Effector CD8-positive, alpha-beta T cell (primary cell): ENCODE measurements around the gene RIOK1.
"Not testable (repeated sequence)": the region's sequence is repeated elsewhere in the genome, so short reads cannot be mapped to it uniquely, and the experiment has no call there.

ENCODE experiments used
- DNase-seq: peaks from one replicate; lab custom pipeline; 2025; lab: John Stamatoyannopoulos, UW
- total RNA-seq, 4 experiments: gene quantifications; one replicate each; lab custom pipeline; 2026; lab: John Stamatoyannopoulos, UW

Gene RIOK1
- total RNA-seq = 33.9 to 116 (median 48.8) reads per million in 4 experiments

DNA sequence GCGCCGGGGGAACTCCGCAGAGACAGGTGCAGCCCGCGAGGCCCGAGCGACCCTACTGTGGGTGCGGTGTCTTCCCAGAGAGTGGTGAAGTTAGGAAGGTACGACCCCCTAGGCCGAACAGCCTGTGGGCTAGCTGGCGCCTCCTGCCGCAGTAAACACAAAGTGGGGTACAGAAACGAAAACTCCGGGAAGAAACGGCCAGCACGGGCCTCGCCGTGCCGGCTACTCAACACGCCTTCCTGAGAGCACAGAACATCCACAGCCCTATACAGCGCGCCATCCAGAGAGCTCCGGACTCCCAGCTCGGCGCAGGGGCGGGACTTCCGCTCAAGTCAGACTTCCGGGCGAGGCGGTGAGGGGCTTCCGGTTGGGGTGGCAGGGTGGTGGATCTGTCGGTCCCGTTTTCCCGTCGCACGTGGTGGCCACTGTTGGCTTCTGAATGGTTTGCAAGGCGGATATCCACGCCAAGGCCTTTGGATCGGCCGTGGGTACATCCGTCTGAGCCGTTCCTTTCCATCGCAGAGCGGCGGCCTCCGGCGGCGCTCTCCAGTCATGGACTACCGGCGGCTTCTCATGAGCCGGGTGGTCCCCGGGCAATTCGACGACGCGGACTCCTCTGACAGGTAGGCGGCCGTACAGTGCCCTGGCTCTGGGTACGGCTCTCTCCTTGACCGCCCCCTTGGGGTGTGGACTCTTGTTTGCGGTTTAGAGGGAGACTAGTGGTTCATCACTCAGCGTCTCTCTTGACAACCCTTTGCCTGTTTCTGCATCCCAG is at the start of gene RIOK1, which contains the start of gene CAGE1:
Gene RIOK1 (plus strand): TSS at position 358 of the 775 bp plus-strand sequence. CDS start 195 bp downstream, at position 553.
Gene CAGE1 (minus strand): TSS at position 292 of the 775 bp plus-strand sequence. CDS start 2,569 bp downstream, outside the sequence.
- DNase-seq = peak; percentile 88

DNA sequence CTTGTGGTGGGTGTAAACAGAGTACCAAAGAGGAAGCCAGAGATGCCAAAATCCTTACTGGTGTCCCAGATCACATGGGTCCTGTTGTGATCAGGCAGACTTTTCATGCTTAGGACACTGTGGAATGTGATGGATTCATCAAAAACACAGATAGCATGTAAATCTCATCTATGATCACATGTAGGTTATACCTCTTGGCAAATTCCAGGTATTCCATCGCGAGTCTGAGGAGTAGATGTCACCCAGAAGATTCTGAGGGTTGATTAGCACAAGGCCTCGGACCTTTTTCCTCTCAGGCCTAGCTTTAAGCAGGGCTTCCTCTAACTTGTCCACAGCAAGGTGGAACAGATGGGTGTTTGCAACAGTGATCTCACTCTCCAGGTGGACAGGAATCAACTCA is 48.3 kb upstream of the RIOK1 start:
- DNase-seq = no peak

DNA sequence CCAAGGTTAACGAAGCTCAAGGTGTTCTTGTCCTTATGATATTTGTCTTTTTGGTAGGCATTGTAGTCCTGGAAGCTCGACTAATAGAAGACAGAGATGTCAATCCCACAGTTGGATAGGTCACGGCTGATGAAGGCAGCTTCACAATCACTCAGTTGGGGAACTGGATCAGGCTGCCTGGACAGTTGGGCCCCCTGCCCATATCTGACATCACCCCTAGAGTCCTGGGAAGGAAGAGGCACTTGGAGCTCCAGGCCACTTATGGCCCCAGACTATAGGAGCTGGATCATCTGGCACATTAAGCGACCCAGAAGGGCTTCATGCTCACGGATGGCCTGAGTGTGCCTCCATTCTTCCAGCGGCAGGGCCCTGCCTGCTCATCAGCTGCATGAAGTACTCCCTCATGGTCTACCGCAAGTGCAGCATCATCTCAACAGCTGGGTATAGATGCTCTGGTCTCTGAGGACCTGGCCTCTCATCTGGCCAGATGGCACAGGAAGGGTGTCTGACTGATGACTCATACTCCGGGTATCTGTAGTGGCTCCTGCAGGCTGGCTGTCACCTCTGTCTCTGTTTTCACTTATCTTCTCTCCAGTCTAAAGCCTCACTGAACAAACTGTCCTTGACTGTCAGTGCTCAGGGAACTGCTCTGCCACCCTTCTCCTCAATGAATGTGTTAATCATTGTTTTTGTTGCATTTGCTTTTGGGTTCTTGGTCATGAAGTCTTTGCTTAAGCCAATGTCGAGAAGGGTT is 47.4 kb upstream of the RIOK1 start:
- DNase-seq = no peak

DNA sequence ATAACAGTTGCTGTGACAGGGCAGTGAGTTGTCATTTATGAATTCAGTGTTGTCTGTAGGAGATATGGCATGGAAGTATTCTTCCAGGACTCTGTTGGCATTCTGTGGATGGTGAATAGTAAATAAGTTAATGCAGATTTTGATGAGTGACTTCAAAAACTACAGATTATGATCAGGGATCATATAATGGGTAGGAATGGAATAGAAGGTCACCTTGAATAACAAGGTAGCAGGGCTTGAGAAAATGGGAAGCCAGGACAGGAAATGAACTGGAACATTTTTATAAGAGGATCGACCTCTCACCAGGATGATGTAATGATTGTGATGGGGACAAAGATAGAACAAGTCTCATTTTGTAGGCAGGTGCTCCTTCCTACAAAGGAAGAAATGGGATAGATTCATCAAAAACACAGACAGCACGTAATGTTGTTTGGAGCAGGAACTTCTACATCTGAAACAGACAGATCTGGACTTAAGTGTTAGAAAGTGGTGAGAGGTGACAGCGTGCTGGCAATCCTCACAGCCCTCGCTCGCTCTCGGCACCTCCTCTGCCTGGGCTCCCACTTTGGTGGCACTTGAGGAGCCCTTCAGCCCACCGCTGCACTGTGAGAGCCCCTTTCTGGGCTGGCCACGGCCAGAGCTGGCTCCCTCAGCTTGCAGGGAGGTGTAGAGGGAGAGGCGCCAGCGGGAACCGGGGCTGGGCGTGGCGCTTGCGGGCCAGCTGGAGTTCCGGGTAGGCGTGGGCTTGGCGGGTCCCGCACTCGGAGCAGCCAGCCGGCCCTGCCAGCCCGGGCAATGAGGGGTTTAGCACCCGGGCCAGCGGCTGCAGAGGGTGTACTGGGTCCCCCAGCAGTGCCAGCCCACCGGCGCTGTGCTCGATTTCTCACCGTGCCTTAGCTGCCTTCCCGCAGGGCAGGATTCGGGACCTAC is 45.8 kb upstream of the RIOK1 start:
- DNase-seq = no peak

DNA sequence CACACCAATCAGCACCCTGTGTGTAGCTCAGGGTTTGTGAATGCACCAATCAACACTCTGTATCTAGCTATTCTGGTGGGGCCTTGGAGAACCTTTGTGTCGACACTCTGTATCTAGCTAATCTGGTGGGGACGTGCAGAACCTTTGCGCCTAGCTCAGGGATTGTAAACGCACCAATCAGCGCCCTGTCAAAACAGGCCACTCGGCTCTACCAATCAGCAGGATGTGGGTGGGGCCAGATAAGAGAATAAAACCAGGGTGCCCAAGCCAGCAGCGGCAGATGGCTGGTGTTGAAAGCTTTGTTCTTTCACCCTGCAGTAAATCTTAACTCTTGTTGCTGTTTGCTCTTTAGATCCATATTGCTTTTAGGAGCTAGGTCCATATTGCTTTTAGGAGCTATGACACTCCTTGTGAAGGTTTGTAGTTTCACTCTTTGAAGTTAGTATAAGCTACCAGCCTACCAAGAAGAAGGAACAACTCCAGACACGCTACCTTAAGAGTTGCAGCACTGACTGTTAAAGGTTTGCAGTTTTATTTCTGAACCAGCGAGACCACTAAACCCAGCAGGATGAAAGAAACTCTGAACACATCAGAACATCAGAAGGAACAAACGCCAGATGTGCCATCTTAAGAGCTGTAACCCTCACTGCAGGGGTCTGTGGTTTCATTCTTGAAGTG is 44.7 kb upstream of the RIOK1 start:
- DNase-seq = not testable (repeated sequence)

DNA sequence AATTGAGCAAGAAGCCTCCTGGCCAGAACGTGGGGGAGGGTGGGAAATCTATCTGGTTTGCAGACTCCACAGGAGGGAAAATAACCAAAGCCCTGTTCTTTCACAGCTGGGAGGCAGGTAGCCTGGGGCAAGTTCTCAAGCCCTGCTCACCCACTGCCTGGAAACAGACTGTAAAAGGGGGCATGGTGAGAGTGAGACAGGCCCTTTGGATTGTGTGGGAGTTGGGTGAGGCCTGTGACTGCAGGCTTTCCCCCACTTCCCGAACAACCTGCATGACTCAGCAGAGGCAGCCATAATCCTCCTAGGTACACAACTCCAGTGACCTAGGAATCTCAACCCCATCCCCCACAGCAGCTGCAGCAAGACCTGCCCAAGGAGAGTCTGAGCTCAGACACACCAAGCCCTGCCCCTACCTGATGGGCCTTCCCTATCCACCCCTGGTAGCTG is 42.0 kb upstream of the RIOK1 start:
- not testable (repeated sequence) for DNase-seq

DNA sequence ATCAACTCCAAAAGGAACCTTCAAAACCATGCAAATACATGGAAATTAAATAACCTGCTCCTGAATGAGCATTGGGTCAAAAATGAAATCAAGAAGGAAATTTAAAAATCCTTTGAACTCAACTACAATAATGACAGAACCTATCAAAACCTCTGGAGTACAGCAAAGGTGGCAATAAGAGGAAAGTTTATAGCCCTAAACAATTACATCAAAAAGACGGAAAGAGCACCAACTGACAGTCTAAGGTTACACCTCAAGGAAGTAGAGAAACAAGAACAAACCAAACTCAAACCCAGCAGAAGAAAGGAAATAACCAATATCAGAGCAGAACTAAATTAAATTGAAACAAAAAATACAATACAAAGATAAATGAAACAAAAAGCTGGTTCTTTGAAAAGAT is 39.0 kb upstream of the RIOK1 start:
- DNase-seq = not testable (repeated sequence)

DNA sequence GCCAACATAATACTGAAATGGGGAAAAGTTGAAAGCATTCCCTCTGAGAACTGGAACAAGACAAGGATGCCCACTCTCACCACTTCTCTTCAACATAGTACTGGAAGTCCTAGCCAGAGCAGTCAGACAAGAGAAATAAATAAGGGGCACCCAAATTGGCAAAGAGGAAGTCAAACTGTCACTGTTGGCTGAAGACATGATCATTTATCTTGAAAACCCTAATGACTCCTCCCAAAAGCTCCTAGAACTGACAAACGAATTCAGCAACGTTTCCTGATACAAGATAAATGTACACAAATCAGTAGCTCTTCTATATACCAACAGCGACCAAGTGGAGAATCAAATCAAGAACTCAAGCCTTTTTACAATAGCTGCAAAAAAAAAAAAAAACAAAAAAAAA is 37.7 kb upstream of the RIOK1 start:
- DNase-seq = not testable (repeated sequence)

DNA sequence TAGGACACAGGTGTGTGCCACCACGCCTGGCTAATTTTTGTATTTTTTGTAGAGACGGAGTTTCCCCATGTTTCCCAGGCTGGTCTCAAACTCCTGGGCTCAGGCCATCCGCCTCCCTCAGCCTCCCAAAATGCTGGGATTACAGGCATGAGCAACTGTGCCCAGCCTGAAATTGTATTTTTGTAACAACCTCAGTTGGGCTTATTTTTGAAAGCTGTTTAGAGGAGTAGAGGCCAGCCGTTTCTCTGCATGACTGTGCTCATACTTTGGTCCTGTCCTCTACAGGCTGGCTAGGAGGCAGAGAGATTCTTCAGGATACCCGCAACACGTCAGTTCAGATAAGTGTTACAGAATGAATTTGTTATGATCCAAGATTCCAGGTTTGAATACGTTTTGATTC is 22.2 kb upstream of the RIOK1 start:
- DNase-seq = no peak

DNA sequence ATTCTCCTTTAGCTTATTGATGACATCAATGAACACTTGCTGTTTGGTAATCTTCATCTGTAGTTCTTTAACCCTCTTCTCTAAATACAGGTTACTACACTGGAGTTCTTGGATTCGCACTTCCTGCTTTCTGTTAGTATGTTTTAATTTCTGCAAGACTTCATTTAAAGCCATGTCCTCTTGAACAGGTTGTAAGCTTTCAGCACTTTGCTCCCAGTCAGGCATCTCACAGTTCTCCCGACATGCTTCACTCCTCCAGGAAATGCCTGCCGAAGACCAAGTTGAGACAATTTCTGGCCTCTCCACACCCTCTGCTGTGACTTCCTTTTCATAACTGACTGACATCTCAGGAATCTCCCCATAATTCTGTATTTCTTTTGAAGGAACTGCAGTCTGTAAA is 15.9 kb upstream of the RIOK1 start:
- DNase-seq = no peak

DNA sequence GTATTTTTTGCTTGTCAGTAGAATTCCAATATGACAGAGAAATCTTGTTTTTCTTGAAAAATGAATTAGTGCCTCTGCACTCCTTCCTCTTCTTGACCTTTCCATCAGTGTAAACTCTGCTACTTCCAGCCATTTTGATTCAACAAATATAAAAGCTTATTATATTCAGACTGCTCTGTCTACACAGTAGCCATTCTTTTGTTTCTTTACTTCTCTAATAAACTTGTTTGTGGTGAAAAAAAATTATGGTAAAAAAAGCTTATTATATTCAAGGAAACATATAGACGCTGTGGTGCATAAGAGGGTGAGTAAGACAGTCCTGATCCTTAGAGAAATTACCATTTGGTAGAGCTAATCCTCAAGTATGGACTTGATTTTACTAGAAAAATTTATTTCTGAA is 11.6 kb upstream of the RIOK1 start:
- DNase-seq = no peak

DNA sequence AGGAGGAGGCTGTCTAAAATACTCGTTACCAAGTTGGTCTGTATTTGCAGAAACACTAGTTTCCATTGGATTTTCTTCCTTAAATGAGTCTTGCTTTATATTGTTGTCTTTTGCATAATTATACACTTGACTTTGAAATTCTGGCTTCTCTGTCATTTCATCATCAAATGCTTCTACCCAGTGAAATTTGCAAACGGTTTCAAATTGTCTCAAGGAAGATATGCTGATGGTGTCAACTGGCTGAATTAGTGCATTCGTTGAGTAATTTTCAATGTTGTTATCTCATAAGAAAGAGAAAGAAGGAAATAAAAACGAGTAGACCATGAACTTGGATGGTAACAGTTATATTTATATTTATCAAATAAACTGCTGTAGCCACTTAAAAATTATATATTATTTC is 10.9 kb upstream of the RIOK1 start:
- DNase-seq = no peak

DNA sequence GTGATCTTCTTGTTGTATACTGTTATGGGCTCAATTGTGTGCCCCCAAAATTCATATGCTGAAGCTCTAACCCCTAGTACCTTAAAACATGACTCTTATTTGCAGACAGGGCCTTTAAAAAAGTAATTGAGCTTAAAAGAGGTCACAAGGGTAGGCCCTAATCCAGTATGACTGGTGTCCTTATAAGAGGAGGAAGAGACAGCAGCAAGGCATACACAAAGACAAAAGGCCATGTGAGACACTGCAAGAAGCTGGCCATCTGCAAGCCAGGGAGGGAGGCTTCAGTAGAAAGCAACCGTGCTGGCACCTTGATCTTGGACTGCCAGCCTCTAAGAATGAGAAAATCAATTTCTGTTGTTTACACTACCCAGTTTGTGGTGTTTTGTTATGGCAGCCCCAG is 8.5 kb upstream of the RIOK1 start:
- DNase-seq = no peak

DNA sequence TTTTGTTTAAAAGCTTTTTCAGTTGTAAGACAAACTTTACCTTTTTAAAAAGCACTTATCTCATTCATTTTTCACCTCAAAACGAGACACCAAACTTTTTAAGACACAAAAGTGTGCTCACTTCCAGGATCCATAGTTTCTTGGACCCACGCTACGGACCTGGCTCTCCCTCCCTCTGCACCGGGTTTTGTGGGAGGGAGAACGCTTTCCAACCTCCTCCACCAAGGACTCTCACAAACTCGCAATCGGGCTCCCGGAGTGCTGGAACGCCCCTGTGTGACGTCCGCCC is 502 bp upstream of the RIOK1 start:
- DNase-seq = no peak

DNA sequence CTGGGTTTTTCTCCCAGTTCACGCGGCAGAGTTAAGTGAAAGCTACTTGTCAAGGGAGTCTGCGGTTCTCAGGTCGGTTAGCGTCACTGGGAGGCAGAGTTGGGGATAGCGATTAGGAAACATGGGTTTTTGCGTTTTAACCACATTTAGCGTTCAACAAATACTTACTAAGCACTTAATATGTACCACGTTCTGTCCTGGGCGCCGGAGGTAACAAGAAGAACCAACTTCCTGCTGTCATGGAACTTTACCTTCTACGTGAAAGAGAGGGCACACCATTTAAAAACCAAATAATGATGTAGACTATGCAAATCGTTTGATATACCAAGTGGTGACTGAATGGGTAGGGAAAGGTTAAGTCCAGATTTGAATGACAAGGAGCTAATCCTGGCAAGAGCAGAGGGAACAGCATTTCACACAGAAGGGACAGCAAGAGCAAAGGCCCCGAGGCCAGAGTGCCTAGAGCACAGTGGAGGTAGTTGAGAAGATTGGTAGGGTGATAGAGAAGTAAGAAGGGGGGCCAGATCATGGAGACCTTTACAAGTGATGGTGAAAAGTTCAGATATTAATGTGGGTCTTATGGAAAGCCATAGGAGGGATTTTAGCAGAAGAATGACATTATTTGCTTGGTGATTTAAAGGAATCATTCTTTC is 744 bp downstream of the RIOK1 start:
- no peak for DNase-seq

DNA sequence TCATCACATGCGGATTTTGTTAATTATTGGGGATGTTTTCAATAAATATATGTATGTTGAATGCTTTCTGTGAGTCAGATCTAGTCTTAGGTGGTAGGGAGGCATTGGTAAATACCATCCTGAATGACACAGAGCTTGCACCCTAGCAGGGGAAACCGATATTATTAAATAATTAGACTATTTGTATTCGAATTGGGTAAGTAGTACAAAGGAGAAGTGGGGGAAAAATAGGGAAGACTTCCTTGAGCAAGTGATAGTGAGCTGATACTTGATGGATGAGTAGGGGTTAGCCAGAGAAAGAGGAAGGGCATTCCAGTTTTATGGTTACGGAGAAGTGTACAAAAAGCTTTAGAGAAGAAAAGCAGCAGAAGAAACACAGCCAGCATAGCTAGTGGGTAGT is 1.5 kb downstream of the RIOK1 start:
- DNase-seq = no peak

DNA sequence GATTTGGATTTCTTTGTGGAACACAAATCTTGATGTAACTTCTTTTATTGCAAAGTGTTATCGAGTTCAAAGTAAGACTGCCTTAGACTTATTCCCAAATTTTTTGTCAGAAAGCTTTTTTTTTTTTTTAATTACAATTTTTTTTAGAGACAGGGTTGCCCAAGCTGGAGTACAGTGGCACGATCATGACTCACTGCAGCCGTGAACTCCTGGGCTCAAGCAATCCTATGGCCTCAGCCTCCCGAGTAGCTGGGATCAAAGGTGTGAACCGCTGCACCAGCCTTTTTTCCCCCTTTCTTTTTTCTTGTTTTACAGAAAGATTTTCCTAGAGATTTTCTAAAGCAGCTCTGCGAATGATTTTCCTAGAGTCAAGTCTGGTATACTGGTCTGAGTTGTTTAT is 2.8 kb downstream of the RIOK1 start:
- DNase-seq = no peak

DNA sequence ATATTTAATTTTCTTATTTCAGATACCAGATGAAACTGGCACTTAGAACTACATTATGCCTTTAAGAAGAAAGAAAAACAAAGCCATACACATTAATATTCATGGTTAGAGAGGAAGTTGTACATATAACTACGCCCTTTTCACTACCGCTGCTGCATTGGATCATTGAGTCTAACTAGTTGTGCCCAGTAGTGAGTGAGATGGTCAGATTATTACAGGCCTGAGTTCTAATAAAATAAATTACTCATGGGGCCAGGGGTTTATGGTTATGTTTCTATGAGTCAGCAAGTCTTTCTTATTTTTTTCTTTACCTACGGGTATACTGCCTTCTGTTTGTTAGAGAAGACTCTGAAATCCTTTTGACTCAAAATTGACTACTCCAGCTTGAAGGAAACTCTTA is 11.5 kb downstream of the RIOK1 start:
- DNase-seq = no peak

DNA sequence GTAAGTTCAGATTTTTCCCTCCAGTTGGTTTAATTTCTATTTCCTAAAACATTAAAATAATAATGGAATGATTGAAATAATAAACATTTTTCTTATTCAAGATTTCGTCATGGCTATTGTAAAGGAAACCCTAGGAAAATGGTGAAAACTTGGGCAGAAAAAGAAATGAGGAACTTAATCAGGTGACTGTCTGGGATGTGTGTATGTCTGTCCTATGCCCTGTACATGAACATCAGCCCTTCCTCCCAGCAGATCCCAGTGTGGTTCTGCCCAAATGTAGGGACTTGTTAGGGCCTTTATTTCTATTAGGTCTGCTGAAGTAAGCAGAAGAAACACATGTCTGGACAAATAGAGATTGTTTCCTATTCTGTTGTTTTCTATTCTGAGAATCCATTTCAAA is 13.1 kb downstream of the RIOK1 start:
- no peak for DNase-seq

DNA sequence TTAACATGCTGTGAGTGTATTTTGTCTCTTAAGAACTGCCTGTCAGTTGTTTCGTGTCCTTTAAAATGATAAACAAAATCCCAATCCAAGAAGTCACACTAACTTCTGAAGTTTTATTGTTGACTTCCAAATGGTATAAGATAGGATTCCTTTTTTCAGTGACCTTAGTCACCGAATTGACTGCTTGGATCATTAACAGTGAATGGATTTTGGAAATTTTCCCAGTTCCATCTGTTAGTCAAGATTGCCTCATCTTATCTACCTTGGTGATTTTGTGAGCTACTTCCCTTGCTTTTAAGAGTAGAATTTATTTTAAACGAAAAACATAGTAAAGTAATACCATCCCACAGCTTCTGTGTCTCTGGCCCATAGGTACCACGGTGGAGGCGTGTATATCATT is 14.9 kb downstream of the RIOK1 start:
- DNase-seq = no peak

DNA sequence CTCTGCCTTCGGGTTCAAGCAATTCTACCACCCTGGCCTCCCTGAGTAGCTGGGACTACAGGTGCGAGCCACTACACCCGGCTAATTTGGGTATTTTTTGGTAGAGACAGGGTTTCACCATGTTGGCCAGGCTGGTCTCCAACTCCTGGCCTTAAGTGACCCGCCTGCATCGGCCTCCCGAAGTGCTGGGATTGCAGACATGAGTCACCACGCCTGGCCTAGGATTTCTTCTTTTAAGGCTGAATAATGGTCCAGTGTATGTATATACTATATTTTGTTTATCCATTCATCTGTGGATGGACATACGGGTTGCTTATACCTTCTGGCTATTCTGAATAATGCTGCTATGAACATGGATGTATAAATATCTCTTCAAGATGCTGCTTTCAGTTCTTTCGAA is 17.1 kb downstream of the RIOK1 start:
- no peak for DNase-seq
